HL-60 (cell line): ENCODE measurements around the gene NAV2.

Experiments
- GABPA ChIP-seq: IDR thresholded peaks from 2 replicates; pipeline ENCODE4 v1.6.1; 2012; ENCODE audit warnings: low read depth
- POLR2AphosphoS5 ChIP-seq: IDR thresholded peaks from 2 replicates; pipeline ENCODE4 v1.6.1; 2012; ENCODE audit warnings: low read depth
- SPI1 ChIP-seq: IDR thresholded peaks from 2 replicates; pipeline ENCODE4 v1.6.1; 2012; ENCODE audit warnings: low read depth, mild to moderate bottlenecking, borderline replicate concordance
- TF ChIP-seq, protein P1 (sequence below): IDR thresholded peaks from one replicate; pipeline ENCODE4 v1.5.1; 2011; ENCODE audit warnings: low read length, control low read depth, inconsistent platforms; ENCODE audit not compliant: insufficient read depth
- TF ChIP-seq, protein P2 (sequence below): IDR thresholded peaks from 2 replicates; pipeline ENCODE4 v1.6.1; 2012; ENCODE audit warnings: low read depth; ENCODE audit not compliant: insufficient replicate concordance

DNA sequence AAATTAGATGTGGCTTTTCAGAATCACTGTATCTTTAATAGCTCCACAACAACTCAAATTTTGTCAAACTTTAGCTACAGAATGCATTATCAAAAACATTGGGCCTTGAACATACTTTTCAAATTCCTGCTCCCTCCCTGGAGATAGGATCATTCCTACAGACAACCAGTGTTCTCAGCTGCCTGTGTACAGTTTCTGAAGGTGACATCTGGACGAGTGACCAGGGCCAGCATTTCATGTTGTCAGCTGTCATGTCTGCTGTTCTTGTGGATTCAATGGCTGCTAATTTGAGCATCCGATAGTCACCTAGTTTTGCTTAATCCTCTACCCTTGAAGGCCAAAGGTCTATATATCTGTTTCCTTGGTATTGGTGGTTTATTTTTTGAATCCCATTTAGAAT lies 259.5 kb downstream of the NAV2 start:
- TF ChIP-seq POLR2AphosphoS5 (no peak), SPI1 (no peak), GABPA (no peak)
- TF ChIP-seq, protein P1, sequence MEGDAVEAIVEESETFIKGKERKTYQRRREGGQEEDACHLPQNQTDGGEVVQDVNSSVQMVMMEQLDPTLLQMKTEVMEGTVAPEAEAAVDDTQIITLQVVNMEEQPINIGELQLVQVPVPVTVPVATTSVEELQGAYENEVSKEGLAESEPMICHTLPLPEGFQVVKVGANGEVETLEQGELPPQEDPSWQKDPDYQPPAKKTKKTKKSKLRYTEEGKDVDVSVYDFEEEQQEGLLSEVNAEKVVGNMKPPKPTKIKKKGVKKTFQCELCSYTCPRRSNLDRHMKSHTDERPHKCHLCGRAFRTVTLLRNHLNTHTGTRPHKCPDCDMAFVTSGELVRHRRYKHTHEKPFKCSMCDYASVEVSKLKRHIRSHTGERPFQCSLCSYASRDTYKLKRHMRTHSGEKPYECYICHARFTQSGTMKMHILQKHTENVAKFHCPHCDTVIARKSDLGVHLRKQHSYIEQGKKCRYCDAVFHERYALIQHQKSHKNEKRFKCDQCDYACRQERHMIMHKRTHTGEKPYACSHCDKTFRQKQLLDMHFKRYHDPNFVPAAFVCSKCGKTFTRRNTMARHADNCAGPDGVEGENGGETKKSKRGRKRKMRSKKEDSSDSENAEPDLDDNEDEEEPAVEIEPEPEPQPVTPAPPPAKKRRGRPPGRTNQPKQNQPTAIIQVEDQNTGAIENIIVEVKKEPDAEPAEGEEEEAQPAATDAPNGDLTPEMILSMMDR = no peak
- TF ChIP-seq, protein P2, sequence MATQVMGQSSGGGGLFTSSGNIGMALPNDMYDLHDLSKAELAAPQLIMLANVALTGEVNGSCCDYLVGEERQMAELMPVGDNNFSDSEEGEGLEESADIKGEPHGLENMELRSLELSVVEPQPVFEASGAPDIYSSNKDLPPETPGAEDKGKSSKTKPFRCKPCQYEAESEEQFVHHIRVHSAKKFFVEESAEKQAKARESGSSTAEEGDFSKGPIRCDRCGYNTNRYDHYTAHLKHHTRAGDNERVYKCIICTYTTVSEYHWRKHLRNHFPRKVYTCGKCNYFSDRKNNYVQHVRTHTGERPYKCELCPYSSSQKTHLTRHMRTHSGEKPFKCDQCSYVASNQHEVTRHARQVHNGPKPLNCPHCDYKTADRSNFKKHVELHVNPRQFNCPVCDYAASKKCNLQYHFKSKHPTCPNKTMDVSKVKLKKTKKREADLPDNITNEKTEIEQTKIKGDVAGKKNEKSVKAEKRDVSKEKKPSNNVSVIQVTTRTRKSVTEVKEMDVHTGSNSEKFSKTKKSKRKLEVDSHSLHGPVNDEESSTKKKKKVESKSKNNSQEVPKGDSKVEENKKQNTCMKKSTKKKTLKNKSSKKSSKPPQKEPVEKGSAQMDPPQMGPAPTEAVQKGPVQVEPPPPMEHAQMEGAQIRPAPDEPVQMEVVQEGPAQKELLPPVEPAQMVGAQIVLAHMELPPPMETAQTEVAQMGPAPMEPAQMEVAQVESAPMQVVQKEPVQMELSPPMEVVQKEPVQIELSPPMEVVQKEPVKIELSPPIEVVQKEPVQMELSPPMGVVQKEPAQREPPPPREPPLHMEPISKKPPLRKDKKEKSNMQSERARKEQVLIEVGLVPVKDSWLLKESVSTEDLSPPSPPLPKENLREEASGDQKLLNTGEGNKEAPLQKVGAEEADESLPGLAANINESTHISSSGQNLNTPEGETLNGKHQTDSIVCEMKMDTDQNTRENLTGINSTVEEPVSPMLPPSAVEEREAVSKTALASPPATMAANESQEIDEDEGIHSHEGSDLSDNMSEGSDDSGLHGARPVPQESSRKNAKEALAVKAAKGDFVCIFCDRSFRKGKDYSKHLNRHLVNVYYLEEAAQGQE = no peak
